Activated naive CD4-positive, alpha-beta T cell treated with anti-CD3 and anti-CD28 coated beads, Interleukin-2, amount 50 U/mL, for 72 hours (primary cell): Measurements from ENCODE around the gene MTFP1. TPM values are rescaled to one million over a fixed set of nuclear protein-coding genes. Genes with fewer than 3 reads are reported as not detected.
"Not testable (repeated sequence)": the region's sequence is repeated elsewhere in the genome, so short reads cannot be mapped to it uniquely, and the experiment has no call there.

Experiments used
- ATAC-seq, 2 donors: fragments of 150-1000 bp; cut with Tn5 transposase; 2 replicates each; pipeline ENCODE4 v1.10.0; 2021; ENCODE audit warnings: mild to moderate bottlenecking in 2 of 2, moderate library complexity in 2 of 2
- DNase-seq, 2 donors: peaks; one replicate each; pipeline ENCODE4 v3.0.0; 2021 to 2022; ENCODE audit warnings: low spot score in 2 of 2
- H3K27ac Mint-ChIP-seq, 2 donors: one replicate each; pipeline ENCODE4 v1.8.0; 2022; ENCODE audit warnings: mild to moderate bottlenecking in 2 of 2, mixed read lengths in 2 of 2
- H3K36me3 Mint-ChIP-seq, 2 donors: one replicate each; pipeline ENCODE4 v1.8.0; 2022; ENCODE audit warnings: mixed read lengths in 2 of 2
- H3K9me3 Mint-ChIP-seq, 2 donors: one replicate each; pipeline ENCODE4 v1.8.0; 2022; ENCODE audit warnings: mixed read lengths in 2 of 2
- total RNA-seq, 2 donors: library from RNA; stranded (reverse); gene quantifications; one replicate each; pipeline ENCODE4 v1.2.3, GENCODE V29; 2022

The MTFP1 gene
- total RNA-seq, 2 donors from 2014 or later, result 17.9 to 68.3 TPM

- Mint-ChIP-seq H3K27ac (no peak overlapping the region), H3K36me3 (peaks cover 0 to under 1% of the 10 kb centered on the region in 2 donors), H3K9me3 (no peaks in the 10 kb centered on the region)
- ATAC-seq (no peak), DNase-seq (no peak)
Measured at GRCh38 chr22:30459181-30460052, 33.8 kb downstream of the MTFP1 start.

GRCh38 chr22:30460147-30460546, 34.6 kb downstream of the MTFP1 start:
- peaks cover 0 to 7% of the 10 kb centered on the region in 2 donors for H3K36me3 Mint-ChIP-seq
- DNase-seq (no peak), ATAC-seq (no peak)
- H3K27ac Mint-ChIP-seq, result no peak overlapping the region
- H3K9me3 Mint-ChIP-seq, result peaks cover 4% of the 10 kb centered on the region in 2 donors

- not testable (repeated sequence) for DNase-seq, ATAC-seq, H3K36me3 Mint-ChIP-seq, H3K27ac Mint-ChIP-seq, H3K9me3 Mint-ChIP-seq
Measured at GRCh38 chr22:30460555-30460954, 35.0 kb downstream of the MTFP1 start.

- H3K27ac Mint-ChIP-seq, result no peak overlapping the region
- peaks cover 0 to 9% of the 10 kb centered on the region in 2 donors for H3K36me3 Mint-ChIP-seq
- H3K9me3 Mint-ChIP-seq, result peaks cover 4 to 5% of the 10 kb centered on the region in 2 donors
- DNase-seq, result no peak
- ATAC-seq, result no peak
Measured at GRCh38 chr22:30469165-30469564, 43.6 kb downstream of the MTFP1 start.

GRCh38 chr22:30470655-30471054, 45.1 kb downstream of the MTFP1 start:
- Mint-ChIP-seq H3K9me3 (no peaks in the 10 kb centered on the region), H3K27ac (no peak overlapping the region), H3K36me3 (no peaks in the 10 kb centered on the region)
- ATAC-seq (no peak), DNase-seq (no peak)

- ATAC-seq (no peak), DNase-seq (no peak)
- Mint-ChIP-seq H3K9me3 (no peaks in the 10 kb centered on the region), H3K27ac (no peak within 1 kb of the TSS), H3K36me3 (no peaks in the 10 kb centered on the region)
Measured at GRCh38 chr22:30471616-30472318, 46.2 kb downstream of the MTFP1 start, which contains the start of gene SEC14L3. TSS of gene SEC14L3 (minus strand) at chr22:30472017. CDS start at chr22:30471958, 59 bp downstream.

GRCh38 chr22:30472994-30473720, 47.6 kb downstream of the MTFP1 start:
- Mint-ChIP-seq H3K9me3 (no peaks in the 10 kb centered on the region), H3K27ac (no peak overlapping the region), H3K36me3 (no peaks in the 10 kb centered on the region)
- ATAC-seq (no peak), DNase-seq (no peak)

- H3K36me3 Mint-ChIP-seq, result no peaks in the 10 kb centered on the region
- DNase-seq (no peak), ATAC-seq (no peak)
- no peaks in the 10 kb centered on the region for H3K9me3 Mint-ChIP-seq
- no peak overlapping the region for H3K27ac Mint-ChIP-seq
Measured at GRCh38 chr22:30474121-30474520, 48.6 kb downstream of the MTFP1 start.

GRCh38 chr22:30474683-30475424, 49.3 kb downstream of the MTFP1 start:
- Mint-ChIP-seq H3K27ac (no peak overlapping the region), H3K9me3 (no peaks in the 10 kb centered on the region), H3K36me3 (no peaks in the 10 kb centered on the region)
- DNase-seq (no peak), ATAC-seq (no peak)

Other genes starting within 250 kb of the MTFP1 start
- 100 to 1,000 TPM in 1 of 2 donors, 10 to 100 TPM in 1; 68.9 to 522 TPM for gene LIF, start 179.0 kb upstream of the MTFP1 start, total RNA-seq
- gene OSM, start 158.9 kb upstream of the MTFP1 start, total RNA-seq, result 10 to 100 TPM; 16.1 to 40.4 TPM
- 1 to 10 TPM; 6.3 to 7.5 TPM for gene CASTOR1, start 136.3 kb upstream of the MTFP1 start, total RNA-seq
- 10 to 100 TPM; 27.2 to 36.9 TPM for gene TBC1D10A, start 98.8 kb upstream of the MTFP1 start, total RNA-seq
- 100 to 1,000 TPM; 229 to 281 TPM for gene SF3A1, start 68.9 kb upstream of the MTFP1 start, total RNA-seq
- 1 to 10 TPM in 1 of 2 donors, not detected in 1; 2.9 TPM for gene CCDC157, start 68.8 kb upstream of the MTFP1 start, total RNA-seq
- gene RNF215, start 38.4 kb upstream of the MTFP1 start, total RNA-seq, result 10 to 100 TPM in 1 of 2 donors, 1 to 10 TPM in 1; 6.8 to 11.8 TPM
- gene SEC14L2, start 28.8 kb upstream of the MTFP1 start, total RNA-seq, result 10 to 100 TPM; 13.9 to 16.3 TPM
- not detected for gene SEC14L3, start 46.2 kb downstream of the MTFP1 start, total RNA-seq
- under 1 TPM in 1 of 2 donors, not detected in 1; 0.16 TPM for gene SEC14L4, start 79.9 kb downstream of the MTFP1 start, total RNA-seq
- not detected for gene SEC14L6, start 121.0 kb downstream of the MTFP1 start, total RNA-seq
- gene GAL3ST1, start 148.9 kb downstream of the MTFP1 start, total RNA-seq, result under 1 TPM in 1 of 2 donors, not detected in 1; 0.70 TPM
- 100 to 1,000 TPM in 1 of 2 donors, 10 to 100 TPM in 1; 22.4 to 113 TPM for gene PES1, start 166.1 kb downstream of the MTFP1 start, total RNA-seq
- gene TCN2, start 181.4 kb downstream of the MTFP1 start, total RNA-seq, result 1 to 10 TPM; 1.5 TPM
- 1 to 10 TPM; 3.9 to 9.5 TPM for gene SLC35E4, start 210.0 kb downstream of the MTFP1 start, total RNA-seq
- 10 to 100 TPM in 1 of 2 donors, 1 to 10 TPM in 1; 7.4 to 10.4 TPM for gene DUSP18, start 242.1 kb downstream of the MTFP1 start, total RNA-seq